SK-N-MC (cell line): ENCODE results near the gene PTPRN2.

Experiments
- EZH2 ChIP-seq: fragments of 200-600 bp; sonication (generic); IDR thresholded peaks from one replicate; pipeline ENCODE4 v1.6.1; 2017; ENCODE audit warnings: antibody characterized with exemption
- FOXP2 ChIP-seq: optimal IDR thresholded peaks from 2 replicates; pipeline ENCODE3; 2011; ENCODE audit warnings: mild to moderate bottlenecking, moderate library complexity; ENCODE audit not compliant: insufficient read depth; ENCODE audit errors: extremely low read length, control extremely low read depth
- POLR2AphosphoS5 ChIP-seq: IDR thresholded peaks from 2 replicates; pipeline ENCODE4 v1.6.1; 2012; ENCODE audit warnings: mild to moderate bottlenecking, low read depth, low read length, borderline replicate concordance

GRCh38 chr7:157751406-157751805, 836.2 kb downstream of the PTPRN2 start:
- TF ChIP-seq POLR2AphosphoS5: no peak
- no peak for TF ChIP-seq EZH2
- TF ChIP-seq FOXP2: no peak
